ENCODE measurements around the gene CLDN10. TPM values are rescaled to one million over a fixed set of nuclear protein-coding genes. Genes with fewer than 3 reads are reported as not detected.

The CLDN10 gene
- total RNA-seq, 1 donor from 2014 or later: not detected

- no peak for DNase-seq (ENCODE audit: low read depth)
Observed at GRCh38 chr13:95596701-95597100, 44.2 kb downstream of the CLDN10 start.

GRCh38 chr13:95601216-95601615, 48.7 kb downstream of the CLDN10 start:
- DNase-seq (ENCODE audit: low read depth): no peak

GRCh38 chr13:95601906-95602305, 49.4 kb downstream of the CLDN10 start:
- DNase-seq (ENCODE audit: low read depth): peak; percentile 73

- DNase-seq (ENCODE audit: low read depth): no peak
Observed at GRCh38 chr13:95603887-95604555, 51.5 kb downstream of the CLDN10 start.

GRCh38 chr13:95604556-95604915, 52.0 kb downstream of the CLDN10 start:
- no peak for DNase-seq (ENCODE audit: low read depth)

- no peak for DNase-seq (ENCODE audit: low read depth)
Observed at GRCh38 chr13:95605448-95606125, 53.1 kb downstream of the CLDN10 start.

GRCh38 chr13:95607366-95607765, 54.8 kb downstream of the CLDN10 start:
- no peak for DNase-seq (ENCODE audit: low read depth)

GRCh38 chr13:95608640-95609323, 56.3 kb downstream of the CLDN10 start:
- DNase-seq (ENCODE audit: low read depth): peak; percentile 87

- DNase-seq (ENCODE audit: low read depth): no peak
Observed at GRCh38 chr13:95614641-95615245, 62.2 kb downstream of the CLDN10 start.

- DNase-seq (ENCODE audit: low read depth): no peak
Observed at GRCh38 chr13:95615539-95615938, 63.0 kb downstream of the CLDN10 start.

GRCh38 chr13:95620030-95620824, 67.7 kb downstream of the CLDN10 start:
- no peak for DNase-seq (ENCODE audit: low read depth)

GRCh38 chr13:95620825-95621498, 68.4 kb downstream of the CLDN10 start:
- DNase-seq (ENCODE audit: low read depth): no peak

GRCh38 chr13:95623141-95623540, 70.6 kb downstream of the CLDN10 start:
- no peak for DNase-seq (ENCODE audit: low read depth)

- peak; percentile 42 for DNase-seq (ENCODE audit: low read depth)
Observed at GRCh38 chr13:95624020-95624419, 71.5 kb downstream of the CLDN10 start.

GRCh38 chr13:95626768-95627167, 74.2 kb downstream of the CLDN10 start:
- DNase-seq (ENCODE audit: low read depth): no peak

- DNase-seq (ENCODE audit: low read depth): no peak
Observed at GRCh38 chr13:95627590-95627989, 75.1 kb downstream of the CLDN10 start.

GRCh38 chr13:95628488-95628887, 76.0 kb downstream of the CLDN10 start:
- DNase-seq (ENCODE audit: low read depth): no peak

GRCh38 chr13:95629071-95629470, 76.6 kb downstream of the CLDN10 start:
- no peak for DNase-seq (ENCODE audit: low read depth)

Measured in myocyte (in vitro differentiated cells).